Loucy (cell line): ENCODE data around the gene DPF3.

Experiments used
- H2AFZ ChIP-seq: fragments of 200-600 bp; sonication (generic); 2 replicates; pipeline ENCODE4 v1.6.0; 2016; ENCODE audit warnings: antibody characterized with exemption, mild to moderate bottlenecking, low read length, moderate library complexity
- H3F3A ChIP-seq: fragments of 200-600 bp; 2 replicates; pipeline ENCODE4 v1.6.0; 2016; ENCODE audit warnings: antibody characterized with exemption, low read depth, mild to moderate bottlenecking
- H3K27me3 ChIP-seq: fragments of 200-600 bp; sonication (generic); 2 replicates; pipeline ENCODE4 v1.6.1; 2014; ENCODE audit warnings: low read length, mild to moderate bottlenecking; ENCODE audit not compliant: insufficient read depth, poor library complexity, severe bottlenecking
- H3K36me3 ChIP-seq: fragments of 200-600 bp; sonication (generic); 2 replicates; pipeline ENCODE4 v1.6.1; 2016; ENCODE audit warnings: low read length; ENCODE audit not compliant: insufficient read depth
- H3K4me1 ChIP-seq: fragments of 200-600 bp; sonication (generic); 2 replicates; pipeline ENCODE4 v1.5.1; 2014; ENCODE audit warnings: low read length, mild to moderate bottlenecking; ENCODE audit not compliant: insufficient read depth, poor library complexity, severe bottlenecking
- H3K4me2 ChIP-seq: fragments of 200-600 bp; sonication (generic); 2 replicates; pipeline ENCODE4 v1.6.0; 2014; ENCODE audit warnings: antibody characterized with exemption, low read length, low read depth, mild to moderate bottlenecking; ENCODE audit not compliant: poor library complexity, severe bottlenecking
- H3K4me3 ChIP-seq: fragments of 200-600 bp; sonication (generic); 2 replicates; pipeline ENCODE4 v1.5.1; 2014; ENCODE audit warnings: low read length, mild to moderate bottlenecking, mixed read lengths; ENCODE audit not compliant: poor library complexity, severe bottlenecking
- H3K79me2 ChIP-seq: fragments of 200-600 bp; sonication (generic); 2 replicates; pipeline ENCODE4 v1.6.1; 2014; ENCODE audit warnings: low read length; ENCODE audit not compliant: insufficient read depth
- H3K9ac ChIP-seq: fragments of 200-600 bp; sonication (generic); 2 replicates; pipeline ENCODE4 v1.6.0; 2014; ENCODE audit warnings: mild to moderate bottlenecking, low read depth, low read length, moderate library complexity; ENCODE audit not compliant: poor library complexity, severe bottlenecking
- H3K9me2 ChIP-seq: fragments of 200-600 bp; sonication (generic); replicated peaks from 2 replicates; pipeline ENCODE4 v1.6.1; 2016; ENCODE audit warnings: low read depth, low read length, mixed read lengths
- H3K9me3 ChIP-seq: fragments of 200-600 bp; sonication (generic); 2 replicates; pipeline ENCODE4 v1.6.1; 2014; ENCODE audit warnings: mild to moderate bottlenecking, antibody characterized with exemption, low read length, low read depth; ENCODE audit not compliant: insufficient read depth
- H4K20me1 ChIP-seq: fragments of 200-600 bp; sonication (generic); 2 replicates; pipeline ENCODE4 v1.6.0; 2014; ENCODE audit warnings: antibody characterized with exemption, low read length, mild to moderate bottlenecking; ENCODE audit not compliant: insufficient read depth, poor library complexity, severe bottlenecking
- CTCF ChIP-seq: fragments of 200-600 bp; sonication (generic); conservative IDR thresholded peaks from 2 replicates; pipeline ENCODE4 v1.5.1; 2014; ENCODE audit warnings: mild to moderate bottlenecking, antibody characterized with exemption, low read length
- EZH2phosphoT487 ChIP-seq: fragments of 200-600 bp; IDR thresholded peaks from 2 replicates; pipeline ENCODE4 v1.6.1; 2018; ENCODE audit warnings: antibody characterized with exemption, mild to moderate bottlenecking, moderate library complexity, borderline replicate concordance

Gene DPF3

GRCh38 chr14:72682188-72682587, 211.7 kb downstream of the DPF3 start:
- H3K9ac ChIP-seq: no peak overlapping the region

GRCh38 chr14:72680853-72681640, 212.9 kb downstream of the DPF3 start:
- Histone ChIP-seq H3K9me3 (no peaks in the 10 kb centered on the region; the same call in 1 of the 2 replicates), H2AFZ (no peak overlapping the region), H3K27me3 (no peaks in the 10 kb centered on the region), H3K79me2 (no peaks in the 10 kb centered on the region), H3K36me3 (peaks cover 86% of the 10 kb centered on the region; the same call in 1 of the 2 replicates), H3K4me3 (no peak overlapping the region), H3K4me1 (no peaks in the 10 kb centered on the region), H3F3A (no peaks in the 10 kb centered on the region), H3K4me2 (no peak overlapping the region), H4K20me1 (no peaks in the 10 kb centered on the region), H3K9ac (no peak overlapping the region), H3K9me2 (no peaks in the 10 kb centered on the region)
- TF ChIP-seq EZH2phosphoT487: no peak
- TF ChIP-seq CTCF: no peak

More at GRCh38 chr14:72682188-72682587, 211.7 kb downstream of the DPF3 start:
- Histone ChIP-seq H3K4me1 (no peaks in the 10 kb centered on the region), H3K4me3 (no peak overlapping the region), H3K9me2 (no peaks in the 10 kb centered on the region), H3K36me3 (peaks cover 86% of the 10 kb centered on the region; the same call in 1 of the 2 replicates), H3K27me3 (no peaks in the 10 kb centered on the region), H3K79me2 (no peaks in the 10 kb centered on the region), H3F3A (no peaks in the 10 kb centered on the region), H3K9me3 (no peaks in the 10 kb centered on the region; the same call in 1 of the 2 replicates), H4K20me1 (no peaks in the 10 kb centered on the region), H2AFZ (no peak overlapping the region), H3K4me2 (no peak overlapping the region)
- TF ChIP-seq EZH2phosphoT487 (no peak), CTCF (no peak)

- H2AFZ ChIP-seq: no peak overlapping the region
- H3K4me2 ChIP-seq: no peak overlapping the region
- no peak for TF ChIP-seq CTCF
- TF ChIP-seq EZH2phosphoT487: no peak
- no peak overlapping the region for H3K9ac ChIP-seq
- no peaks in the 10 kb centered on the region for H3K4me1 ChIP-seq
- H3K79me2 ChIP-seq: no peaks in the 10 kb centered on the region
- H3K27me3 ChIP-seq: no peaks in the 10 kb centered on the region
- no peaks in the 10 kb centered on the region for H4K20me1 ChIP-seq
- no peak overlapping the region for H3K4me3 ChIP-seq
- H3F3A ChIP-seq: no peaks in the 10 kb centered on the region
- no peaks in the 10 kb centered on the region for H3K9me2 ChIP-seq
- no peaks in the 10 kb centered on the region; the same call in 1 of the 2 replicates for H3K9me3 ChIP-seq
- peaks cover 86% of the 10 kb centered on the region; the same call in 1 of the 2 replicates for H3K36me3 ChIP-seq
Observed at GRCh38 chr14:72679536-72680151, 214.3 kb downstream of the DPF3 start.
